HCT116 (cell line): ENCODE measurements around the gene IGF2.

Source experiments
- ATF3 ChIP-seq: IDR thresholded peaks from 2 replicates; pipeline ENCODE4 v1.6.1; 2012
- CEBPB ChIP-seq: IDR thresholded peaks from 2 replicates; pipeline ENCODE4 v1.6.1; 2012; ENCODE audit warnings: low read depth
- CTCF ChIP-seq, 3 experiments: fragments of 200-600 bp in 1 of 3; sonication (generic) in 1 of 3; IDR thresholded peaks in 2 of 3; conservative IDR thresholded peaks in 1 of 3; 2 replicates each; pipeline ENCODE4 v1.5.1; 2012 to 2017; ENCODE audit warnings: low read depth in 2 of 3, low read length in 2 of 3, antibody characterized with exemption in 1 of 3, borderline replicate concordance in 1 of 3, control low read depth in 1 of 3, mild to moderate bottlenecking in 1 of 3, mixed read lengths in 1 of 3, mixed run types in 1 of 3, moderate library complexity in 1 of 3; ENCODE audit not compliant: insufficient read depth in 1 of 3
- EGR1 ChIP-seq: IDR thresholded peaks from 2 replicates; pipeline ENCODE4 v1.6.1; 2012; ENCODE audit warnings: low read depth
- ELF1 ChIP-seq: IDR thresholded peaks from 2 replicates; pipeline ENCODE4 v1.6.1; 2012; ENCODE audit warnings: low read depth, borderline replicate concordance
- EZH2 ChIP-seq: fragments of 200-600 bp; sonication (generic); IDR thresholded peaks from 2 replicates; pipeline ENCODE4 v1.6.1; 2017; ENCODE audit warnings: antibody characterized with exemption, mixed run types
- FOSL1 ChIP-seq: IDR thresholded peaks from 2 replicates; pipeline ENCODE4 v1.6.1; 2012; ENCODE audit warnings: low read depth
- JUND ChIP-seq: IDR thresholded peaks from 2 replicates; pipeline ENCODE4 v1.6.1; 2012
- POLR2A ChIP-seq: IDR thresholded peaks from 2 replicates; pipeline ENCODE4 v1.7.0; 2011; ENCODE audit warnings: borderline replicate concordance; ENCODE audit not compliant: insufficient read depth, insufficient read length; ENCODE audit errors: extremely low read depth
- POLR2AphosphoS5 ChIP-seq: IDR thresholded peaks from 2 replicates; pipeline ENCODE4 v1.6.1; 2011; ENCODE audit warnings: mild to moderate bottlenecking, low read depth, low read length, moderate library complexity
- REST ChIP-seq: IDR thresholded peaks from 2 replicates; pipeline ENCODE4 v1.6.1; 2012; ENCODE audit warnings: low read depth
- SRF ChIP-seq: IDR thresholded peaks from 2 replicates; pipeline ENCODE4 v1.6.1; 2012; ENCODE audit warnings: low read depth
- ZNF274 ChIP-seq: fragments of 200-500 bp; sonication (Bioruptor generic); IDR thresholded peaks from 2 replicates; pipeline ENCODE4 v1.6.1; 2014; ENCODE audit warnings: mild to moderate bottlenecking, low read depth, low read length, inconsistent platforms

- TF ChIP-seq ATF3: no peak
- no peak for TF ChIP-seq CTCF (IDR thresholded peaks at IDR 0.05 in 2 of 3, conservative IDR thresholded peaks at IDR 0.05 in 1 of 3; ENCODE audit: borderline replicate concordance in 1 of 3, insufficient read depth in 1 of 3, low read depth in 2 of 3, low read length in 2 of 3)
- TF ChIP-seq POLR2AphosphoS5: no peak
- no peak for TF ChIP-seq EZH2
- no peak for TF ChIP-seq REST
- no peak for TF ChIP-seq POLR2A
- TF ChIP-seq CEBPB: no peak
- no peak for TF ChIP-seq ZNF274
- TF ChIP-seq SRF: no peak
- TF ChIP-seq EGR1: no peak
- TF ChIP-seq ELF1: no peak
- TF ChIP-seq FOSL1: no peak
- no peak for TF ChIP-seq JUND
Observed at GRCh38 chr11:2176389-2176900, 37.3 kb upstream of the IGF2 start.
